ENCODE data around the gene CNTNAP2.

Gene CNTNAP2

DNA sequence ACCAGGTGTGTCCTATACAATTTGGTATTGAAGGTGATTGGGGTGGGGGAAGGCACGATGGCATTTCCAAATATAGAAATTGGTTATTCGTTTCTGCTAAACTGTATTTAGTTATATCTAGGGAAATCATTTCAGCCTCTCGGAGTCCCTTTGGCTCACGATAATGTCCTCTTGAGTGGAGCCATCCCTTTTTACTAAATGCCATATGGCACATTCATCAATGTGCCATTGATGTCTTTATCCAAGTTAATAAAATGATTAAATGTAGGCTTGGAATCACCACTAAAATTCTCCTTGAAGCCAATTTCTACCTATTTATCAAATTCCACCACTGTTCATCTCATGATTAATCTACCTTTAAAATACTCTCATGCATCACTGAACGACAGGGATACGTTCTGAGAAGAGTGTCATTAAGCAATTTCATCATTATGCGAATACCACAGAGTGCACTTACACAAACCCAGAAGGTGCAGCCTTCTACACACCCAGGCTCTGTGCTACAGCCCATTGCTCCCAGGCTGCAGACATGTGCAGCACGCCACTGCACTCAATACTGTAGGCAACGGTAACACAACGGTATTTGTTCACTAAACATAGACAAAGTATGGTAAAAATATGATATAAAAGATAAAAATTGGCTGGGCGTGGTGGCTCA lies 2254.8 kb downstream of the CNTNAP2 start (continued):
- TF ChIP-seq, protein P1, sequence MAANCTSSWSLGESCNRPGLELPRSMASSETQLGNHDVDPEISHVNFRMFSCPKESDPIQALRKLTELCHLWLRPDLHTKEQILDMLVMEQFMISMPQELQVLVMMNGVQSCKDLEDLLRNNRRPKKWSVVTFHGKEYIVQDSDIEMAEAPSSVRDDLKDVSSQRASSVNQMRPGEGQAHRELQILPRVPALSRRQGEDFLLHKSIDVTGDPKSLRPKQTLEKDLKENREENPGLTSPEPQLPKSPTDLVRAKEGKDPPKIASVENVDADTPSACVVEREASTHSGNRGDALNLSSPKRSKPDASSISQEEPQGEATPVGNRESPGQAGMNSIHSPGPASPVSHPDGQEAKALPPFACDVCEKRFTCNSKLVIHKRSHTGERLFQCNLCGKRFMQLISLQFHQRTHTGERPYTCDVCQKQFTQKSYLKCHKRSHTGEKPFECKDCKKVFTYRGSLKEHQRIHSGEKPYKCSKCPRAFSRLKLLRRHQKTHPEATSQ (tag by site-specific recombination; IDR thresholded peaks at IDR 0.05), result no peak
- no peak for TF ChIP-seq ZNF600 (tag by site-specific recombination; IDR thresholded peaks at IDR 0.05)
- TF ChIP-seq, protein P2, sequence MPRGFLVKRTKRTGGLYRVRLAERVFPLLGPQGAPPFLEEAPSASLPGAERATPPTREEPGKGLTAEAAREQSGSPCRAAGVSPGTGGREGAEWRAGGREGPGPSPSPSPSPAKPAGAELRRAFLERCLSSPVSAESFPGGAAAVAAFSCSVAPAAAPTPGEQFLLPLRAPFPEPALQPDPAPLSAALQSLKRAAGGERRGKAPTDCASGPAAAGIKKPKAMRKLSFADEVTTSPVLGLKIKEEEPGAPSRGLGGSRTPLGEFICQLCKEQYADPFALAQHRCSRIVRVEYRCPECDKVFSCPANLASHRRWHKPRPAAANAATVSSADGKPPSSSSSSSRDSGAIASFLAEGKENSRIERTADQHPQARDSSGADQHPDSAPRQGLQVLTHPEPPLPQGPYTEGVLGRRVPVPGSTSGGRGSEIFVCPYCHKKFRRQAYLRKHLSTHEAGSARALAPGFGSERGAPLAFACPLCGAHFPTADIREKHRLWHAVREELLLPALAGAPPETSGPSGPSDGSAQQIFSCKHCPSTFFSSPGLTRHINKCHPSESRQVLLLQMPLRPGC (tag by site-specific recombination; IDR thresholded peaks at IDR 0.05), result no peak
- TF ChIP-seq SCRT1 (tag by site-specific recombination; IDR thresholded peaks at IDR 0.05; ENCODE audit: borderline replicate concordance), result no peak
- TF ChIP-seq KLF1 (tag by site-specific recombination; IDR thresholded peaks at IDR 0.05), result no peak
- no peak for TF ChIP-seq GLI4 (tag by site-specific recombination; IDR thresholded peaks at IDR 0.05)
- no peak for TF ChIP-seq ZNF610 (tag by site-specific recombination; IDR thresholded peaks at IDR 0.05; ENCODE audit: borderline replicate concordance)

DNA sequence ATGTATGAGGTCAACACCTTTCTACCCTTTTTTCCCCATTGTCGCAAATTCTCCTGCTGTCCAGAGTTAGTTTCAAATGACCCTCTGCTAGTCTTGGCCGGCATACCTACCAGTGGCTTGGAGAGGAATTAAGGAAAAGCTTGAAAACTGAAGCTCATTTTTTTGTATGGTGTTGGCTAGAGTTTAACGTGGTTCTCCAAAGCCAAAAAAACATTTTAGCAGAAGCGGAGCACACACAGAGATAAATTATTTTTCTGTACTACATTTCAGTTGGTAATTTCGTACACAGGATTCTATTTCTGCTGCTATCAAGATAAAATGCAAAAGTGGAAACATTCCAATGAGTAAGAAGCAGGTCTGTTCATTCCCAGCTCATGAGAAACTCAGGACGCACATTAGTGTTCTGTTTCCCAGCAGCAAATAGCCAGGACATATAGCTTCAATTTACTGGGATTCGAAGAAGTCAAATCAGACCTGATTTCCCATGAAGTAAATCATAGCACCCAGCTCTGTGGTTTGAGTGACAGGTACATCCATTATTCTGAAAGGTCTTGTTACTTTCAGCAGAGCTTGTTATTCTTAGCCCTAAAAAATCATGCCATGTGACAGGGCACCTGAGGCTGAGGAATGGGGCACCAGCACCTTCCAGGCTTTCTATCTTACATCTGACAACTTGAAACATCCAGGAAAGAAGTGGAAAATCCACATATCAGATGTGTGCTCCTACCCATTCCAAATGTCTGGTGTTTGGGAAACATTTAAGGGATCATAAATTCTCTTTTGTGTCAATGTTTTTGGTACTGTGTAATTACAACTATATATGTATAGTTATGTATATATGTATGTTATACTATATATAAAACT lies 2258.0 kb downstream of the CNTNAP2 start:
- CTCF ChIA-PET, result no interaction called here

GRCh38 chr7:148379677-148380076 lies 2263.1 kb downstream of the CNTNAP2 start:
- Histone ChIP-seq H3K9me3 (ENCODE audit: control insufficient read depth, insufficient read depth, low read depth, low read length) (no peaks in the 10 kb centered on the region), H3K4me3 (ENCODE audit: low read depth, low read length) (no peak overlapping the region), H3K36me3 (ENCODE audit: control insufficient read depth in 2 of 2, insufficient read depth in 1 of 2, low read length in 2 of 2) (peaks cover 0 to 11% of the 10 kb centered on the region in 2 experiments; a peak in 1 of 3 replicates), H3K4me1 (ENCODE audit: control insufficient read depth, insufficient read depth, low read length) (no peaks in the 10 kb centered on the region), H3K27ac (ENCODE audit: extremely low read depth, low read depth, low read length) (no peak overlapping the region)
- POLR2A ChIA-PET, result no interaction called here
- TF ChIP-seq ZNF530 (tag by site-specific recombination; IDR thresholded peaks at IDR 0.05; ENCODE audit: low read depth) (no peak), ZNF19 (tag by site-specific recombination; IDR thresholded peaks at IDR 0.05; ENCODE audit: low read depth) (no peak), ZNF155 (tag by site-specific recombination; IDR thresholded peaks at IDR 0.05) (no peak), ZNF2 (tag by site-specific recombination; IDR thresholded peaks at IDR 0.05) (no peak), ZNF362 (tag by site-specific recombination; IDR thresholded peaks at IDR 0.05) (no peak), ZNF16 (tag by site-specific recombination; IDR thresholded peaks at IDR 0.05; ENCODE audit: low read depth) (no peak), MEIS1 (CRISPR knock-in tag; IDR thresholded peaks at IDR 0.05; ENCODE audit: borderline replicate concordance) (no peak), ZNF624 (tag by site-specific recombination; IDR thresholded peaks at IDR 0.05) (no peak), ZNF768 (tag by site-specific recombination; IDR thresholded peaks at IDR 0.05) (no peak), ZNF549 (tag by site-specific recombination; IDR thresholded peaks at IDR 0.05) (no peak), ZNF311 (tag by site-specific recombination; IDR thresholded peaks at IDR 0.05; ENCODE audit: borderline replicate concordance) (no peak), ZNF138 (tag by site-specific recombination; IDR thresholded peaks at IDR 0.05; ENCODE audit: borderline replicate concordance) (no peak), SETDB1 (IDR thresholded peaks at IDR 0.05; ENCODE audit: insufficient read length, low read length) (no peak), ZNF654 (tag by site-specific recombination; IDR thresholded peaks at IDR 0.05; ENCODE audit: low read depth) (no peak), ZNF529 (tag by site-specific recombination; IDR thresholded peaks at IDR 0.05; ENCODE audit: insufficient replicate concordance) (no peak), ZBTB17 (tag by site-specific recombination; IDR thresholded peaks at IDR 0.05) (no peak)
- TF ChIP-seq, protein P3, sequence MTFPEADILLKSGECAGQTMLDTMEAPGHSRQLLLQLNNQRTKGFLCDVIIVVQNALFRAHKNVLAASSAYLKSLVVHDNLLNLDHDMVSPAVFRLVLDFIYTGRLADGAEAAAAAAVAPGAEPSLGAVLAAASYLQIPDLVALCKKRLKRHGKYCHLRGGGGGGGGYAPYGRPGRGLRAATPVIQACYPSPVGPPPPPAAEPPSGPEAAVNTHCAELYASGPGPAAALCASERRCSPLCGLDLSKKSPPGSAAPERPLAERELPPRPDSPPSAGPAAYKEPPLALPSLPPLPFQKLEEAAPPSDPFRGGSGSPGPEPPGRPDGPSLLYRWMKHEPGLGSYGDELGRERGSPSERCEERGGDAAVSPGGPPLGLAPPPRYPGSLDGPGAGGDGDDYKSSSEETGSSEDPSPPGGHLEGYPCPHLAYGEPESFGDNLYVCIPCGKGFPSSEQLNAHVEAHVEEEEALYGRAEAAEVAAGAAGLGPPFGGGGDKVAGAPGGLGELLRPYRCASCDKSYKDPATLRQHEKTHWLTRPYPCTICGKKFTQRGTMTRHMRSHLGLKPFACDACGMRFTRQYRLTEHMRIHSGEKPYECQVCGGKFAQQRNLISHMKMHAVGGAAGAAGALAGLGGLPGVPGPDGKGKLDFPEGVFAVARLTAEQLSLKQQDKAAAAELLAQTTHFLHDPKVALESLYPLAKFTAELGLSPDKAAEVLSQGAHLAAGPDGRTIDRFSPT (tag by site-specific recombination; IDR thresholded peaks at IDR 0.05), result no peak
- TF ChIP-seq, protein P2 (tag by site-specific recombination; IDR thresholded peaks at IDR 0.05), result no peak
- CTCF ChIA-PET, result no interaction called here

More for the DNA sequence above, 2258.0 kb downstream of the CNTNAP2 start:
- Histone ChIP-seq H3K4me3 (ENCODE audit: low read depth, low read length) (no peak overlapping the region), H3K36me3 (ENCODE audit: control insufficient read depth in 2 of 2, insufficient read depth in 1 of 2, low read length in 2 of 2) (no peaks in the 10 kb centered on the region), H3K27ac (ENCODE audit: extremely low read depth, low read depth, low read length) (no peak overlapping the region), H3K4me1 (ENCODE audit: control insufficient read depth, insufficient read depth, low read length) (no peaks in the 10 kb centered on the region), H3K9me3 (ENCODE audit: control insufficient read depth, insufficient read depth, low read depth, low read length) (no peaks in the 10 kb centered on the region)
- POLR2A ChIA-PET, result no interaction called here
- TF ChIP-seq ZNF623 (tag by site-specific recombination; IDR thresholded peaks at IDR 0.05), result no peak
